ENCODE measurements around the gene OSGEP.

- TF ChIP-seq TAF1 (IDR thresholded peaks at IDR 0.05; ENCODE audit: low read depth), result no peak
- no peak for TF ChIP-seq NFIC (IDR thresholded peaks at IDR 0.05)
- TF ChIP-seq EP300 (IDR thresholded peaks at IDR 0.05; ENCODE audit: borderline replicate concordance), result no peak
- TF ChIP-seq YY1 (IDR thresholded peaks at IDR 0.05; ENCODE audit: low read depth), result no peak
- TF ChIP-seq TEAD4 (IDR thresholded peaks at IDR 0.05), result no peak
- TF ChIP-seq REST (IDR thresholded peaks at IDR 0.05; ENCODE audit: low read depth), result no peak
- TF ChIP-seq MAX (IDR thresholded peaks at IDR 0.05), result no peak
- TF ChIP-seq CEBPB (IDR thresholded peaks at IDR 0.05), result no peak
- TF ChIP-seq RAD21 (IDR thresholded peaks at IDR 0.05; ENCODE audit: low read depth), result no peak
- TF ChIP-seq EGR1 (IDR thresholded peaks at IDR 0.05), result no peak
These were observed 36.1 kb downstream of the OSGEP start for GRCh38 chr14:20418501-20418909.
